Karpas-422 (cell line): ENCODE data around the gene NDUFC1. TPM values are rescaled to one million over a fixed set of nuclear protein-coding genes. Genes with fewer than 3 reads are reported as not detected.
"Not testable (repeated sequence)": the region's sequence is repeated elsewhere in the genome, so short reads cannot be mapped to it uniquely, and the experiment has no call there.

Source experiments
- DNase-seq: peaks from one replicate; pipeline ENCODE4 v3.0.0-alpha.2; 2015
- H2AFZ ChIP-seq: fragments of 200-600 bp; sonication (generic); 2 replicates; pipeline ENCODE4 v1.6.1; 2014; ENCODE audit warnings: antibody characterized with exemption, low read length, mixed read lengths
- H3K27ac ChIP-seq: fragments of 200-600 bp; sonication (generic); 2 replicates; pipeline ENCODE4 v1.5.1; 2014; ENCODE audit warnings: mild to moderate bottlenecking, low read length, moderate library complexity
- H3K27me3 ChIP-seq: fragments of 200-600 bp; sonication (generic); 2 replicates; pipeline ENCODE4 v1.6.1; 2014; ENCODE audit warnings: low read length, mixed read lengths
- H3K36me3 ChIP-seq: fragments of 200-600 bp; sonication (generic); 2 replicates; pipeline ENCODE4 v1.6.1; 2014; ENCODE audit warnings: low read length, mixed read lengths; ENCODE audit not compliant: insufficient read depth
- H3K4me1 ChIP-seq: fragments of 200-600 bp; sonication (generic); 2 replicates; pipeline ENCODE4 v1.6.1; 2014; ENCODE audit warnings: mild to moderate bottlenecking, low read length, mixed read lengths
- H3K4me2 ChIP-seq: fragments of 200-600 bp; sonication (generic); 2 replicates; pipeline ENCODE4 v1.6.1; 2014; ENCODE audit warnings: low read length, low read depth, mild to moderate bottlenecking; ENCODE audit not compliant: poor library complexity, severe bottlenecking
- H3K4me3 ChIP-seq: fragments of 200-600 bp; sonication (generic); 2 replicates; pipeline ENCODE4 v1.5.1; 2014; ENCODE audit warnings: mild to moderate bottlenecking, antibody characterized with exemption, low read length, mixed read lengths
- H3K79me2 ChIP-seq: fragments of 200-600 bp; sonication (generic); 2 replicates; pipeline ENCODE4 v1.6.1; 2014; ENCODE audit warnings: mild to moderate bottlenecking, low read length, mixed read lengths
- H3K9ac ChIP-seq: fragments of 200-600 bp; sonication (generic); 2 replicates; pipeline ENCODE4 v1.6.0; 2014; ENCODE audit warnings: low read length
- H3K9me2 ChIP-seq: fragments of 200-600 bp; sonication (generic), shearing (Covaris generic); replicated peaks from 2 replicates; pipeline ENCODE4 v1.6.0; 2014; ENCODE audit warnings: mild to moderate bottlenecking, low read length, moderate library complexity; ENCODE audit not compliant: insufficient read depth
- H3K9me3 ChIP-seq: fragments of 300-700, 200-600 bp; sonication (generic); 2 replicates; pipeline ENCODE4 v1.6.1; 2014; ENCODE audit warnings: low read length, mixed read lengths
- H4K20me1 ChIP-seq: fragments of 200-600 bp; sonication (generic); 2 replicates; pipeline ENCODE4 v1.6.1; 2014; ENCODE audit warnings: mild to moderate bottlenecking, antibody characterized with exemption, low read length, low read depth; ENCODE audit not compliant: insufficient read depth
- total RNA-seq: library from RNA; depleted of rRNA; stranded (reverse); fragments of >200 nt; shearing (Covaris generic); gene quantifications from 2 replicates; pipeline ENCODE4 v1.2.3, GENCODE V29; 2014; ENCODE audit warnings: low replicate concordance; rRNA removed

NDUFC1 gene
- 76.7 and 86.8 TPM in 2 replicates for total RNA-seq

DNA sequence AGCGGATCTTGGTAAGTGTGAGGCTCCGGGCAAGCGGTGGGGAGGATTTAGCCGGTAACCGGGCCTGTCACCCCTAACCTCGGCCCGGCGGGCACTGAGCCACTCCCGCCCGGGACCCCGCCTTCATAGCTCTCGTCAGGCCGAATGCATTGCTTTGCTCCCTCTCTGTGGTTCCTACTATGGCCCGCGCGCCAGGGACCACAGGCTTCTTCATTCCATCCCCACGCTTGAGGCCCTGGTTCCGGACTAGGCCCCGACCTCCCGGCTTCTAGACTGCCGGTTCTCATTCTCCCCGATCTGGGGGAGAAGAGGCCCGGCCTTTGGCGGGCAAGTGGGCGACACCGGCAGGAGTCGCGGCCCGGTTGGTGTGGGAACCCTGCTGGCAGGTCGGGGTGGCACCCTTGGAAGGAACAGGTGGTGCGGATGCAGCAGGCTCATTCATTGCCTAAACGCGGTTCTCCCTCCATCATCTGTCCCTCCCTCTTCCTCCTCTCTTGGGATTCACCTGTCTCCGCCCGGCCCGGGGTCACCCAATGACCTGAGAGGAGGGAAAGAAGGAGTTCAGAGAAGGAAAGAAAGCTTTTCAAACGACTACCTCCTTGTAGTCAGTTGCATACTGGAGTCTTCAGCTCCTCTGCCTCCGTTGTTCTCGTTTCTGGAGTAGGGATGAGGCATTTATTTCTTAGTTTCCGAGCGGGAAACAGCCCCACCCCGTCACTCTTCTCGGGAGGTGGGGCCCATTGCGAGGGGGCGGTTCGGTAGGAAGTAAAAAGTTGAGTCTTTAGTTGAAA, at the start of gene NDUFC1:
TSS of gene NDUFC1 (minus strand) at position 657 of the 791 bp plus-strand sequence. CDS start 6,679 bp downstream, outside the sequence.
- peaks cover 4% of the 10 kb centered on the region for H3K9me3 ChIP-seq
- peak; percentile 85 for DNase-seq
- peaks cover 33% of the 10 kb centered on the region for H3K36me3 ChIP-seq
- peak within 1 kb of the TSS; percentile 92 for H3K9ac ChIP-seq
- peak within 1 kb of the TSS; percentile 63; the same call in 1 of the 2 replicates for H2AFZ ChIP-seq
- H3K4me3 ChIP-seq: peak within 1 kb of the TSS; percentile 92
- peak within 1 kb of the TSS; percentile 80 for H3K4me2 ChIP-seq
- H3K27ac ChIP-seq: peak within 1 kb of the TSS; percentile 84
- peaks cover 72% of the 10 kb centered on the region for H3K79me2 ChIP-seq
- peaks cover 23% of the 10 kb centered on the region for H4K20me1 ChIP-seq
- H3K9me2 ChIP-seq: no peaks in the 10 kb centered on the region
- H3K27me3 ChIP-seq: no peaks in the 10 kb centered on the region
- H3K4me1 ChIP-seq: peaks cover 31% of the 10 kb centered on the region

DNA sequence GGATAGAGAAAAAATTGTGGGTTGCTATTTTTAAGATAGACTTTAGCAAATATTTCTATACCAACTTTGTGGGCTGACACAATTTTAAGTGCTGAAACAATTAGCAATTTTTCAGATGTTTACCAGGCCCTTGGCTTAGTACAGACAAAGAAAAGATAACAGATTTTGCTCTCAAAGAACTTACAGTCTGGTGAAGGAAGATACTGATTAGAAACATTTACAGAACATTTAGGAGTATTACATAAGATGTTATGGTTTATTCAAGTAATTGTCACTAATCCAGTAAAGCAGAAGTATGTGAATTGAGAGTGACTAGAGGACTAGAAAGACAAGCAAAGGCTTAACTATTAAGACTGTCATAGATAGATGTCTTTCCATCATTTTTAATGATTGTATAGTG, 35.3 kb upstream of the NDUFC1 start:
- Histone ChIP-seq H3K27ac (no peak overlapping the region), H3K79me2 (peaks cover 92% of the 10 kb centered on the region), H3K9me3 (no peaks in the 10 kb centered on the region), H2AFZ (no peak overlapping the region), H3K9me2 (no peaks in the 10 kb centered on the region), H4K20me1 (no peaks in the 10 kb centered on the region), H3K4me3 (no peak overlapping the region), H3K4me1 (peaks cover 4% of the 10 kb centered on the region; the same call in 1 of the 2 replicates), H3K9ac (no peak overlapping the region), H3K36me3 (peaks cover 35% of the 10 kb centered on the region; the same call in 1 of the 2 replicates), H3K27me3 (no peaks in the 10 kb centered on the region), H3K4me2 (no peak overlapping the region)
- DNase-seq: no peak

DNA sequence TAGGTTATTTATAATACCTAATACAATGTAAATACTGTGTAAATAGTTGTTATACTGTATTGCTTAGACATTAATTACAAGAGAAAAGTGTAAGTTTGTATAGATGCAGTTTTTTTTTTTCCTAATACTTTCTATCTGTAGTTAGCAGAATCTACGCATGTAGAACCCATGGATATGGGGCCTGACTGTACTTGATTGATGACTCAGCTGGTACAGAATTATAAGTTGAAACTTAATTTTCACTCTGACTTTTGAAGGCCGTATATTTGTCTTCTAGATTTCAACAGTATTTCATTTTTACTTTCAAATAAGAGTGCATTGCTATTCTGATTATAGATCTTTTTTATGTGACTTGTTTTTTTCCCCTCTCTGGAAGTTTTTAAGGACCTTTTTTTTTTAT, 30.8 kb upstream of the NDUFC1 start:
- peaks cover 19% of the 10 kb centered on the region for H3K4me1 ChIP-seq
- H3K4me2 ChIP-seq: no peak overlapping the region
- no peaks in the 10 kb centered on the region for H3K9me2 ChIP-seq
- DNase-seq: no peak
- H3K9me3 ChIP-seq: no peaks in the 10 kb centered on the region
- H3K79me2 ChIP-seq: peaks cover 98% of the 10 kb centered on the region
- H4K20me1 ChIP-seq: peaks cover 10% of the 10 kb centered on the region; the same call in 1 of the 2 replicates
- no peak overlapping the region for H3K9ac ChIP-seq
- no peak overlapping the region for H3K27ac ChIP-seq
- no peaks in the 10 kb centered on the region for H3K27me3 ChIP-seq
- H3K36me3 ChIP-seq: peaks cover 19% of the 10 kb centered on the region; the same call in 1 of the 2 replicates
- no peak overlapping the region for H3K4me3 ChIP-seq
- H2AFZ ChIP-seq: no peak overlapping the region

DNA sequence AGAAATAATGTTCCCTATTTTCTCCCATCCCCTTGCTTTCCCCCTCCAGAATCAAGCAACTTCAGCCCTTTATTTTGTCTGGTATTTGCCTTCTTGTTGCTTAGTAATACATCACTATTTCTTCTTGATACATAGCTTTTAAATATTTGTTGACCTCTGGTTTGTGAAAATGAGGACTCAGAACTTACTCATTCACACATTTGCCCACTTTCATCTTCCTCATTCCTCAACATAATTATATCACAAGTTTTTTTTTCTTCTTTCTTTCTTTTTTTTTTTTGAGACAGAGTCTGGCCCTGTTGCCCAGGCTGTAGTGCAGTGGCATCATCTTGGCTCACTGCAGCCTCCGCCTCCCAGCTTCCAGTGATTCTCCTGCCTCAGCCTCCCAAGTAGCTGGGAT, 28.9 kb upstream of the NDUFC1 start:
- H3K4me3 ChIP-seq: no peak overlapping the region
- H3K9ac ChIP-seq: no peak overlapping the region
- no peak overlapping the region for H2AFZ ChIP-seq
- DNase-seq: no peak
- H3K4me1 ChIP-seq: peaks cover 19% of the 10 kb centered on the region
- H3K27me3 ChIP-seq: no peaks in the 10 kb centered on the region
- no peak overlapping the region for H3K27ac ChIP-seq
- H3K9me3 ChIP-seq: no peaks in the 10 kb centered on the region
- no peak overlapping the region for H3K4me2 ChIP-seq
- H3K36me3 ChIP-seq: peaks cover 13% of the 10 kb centered on the region; the same call in 1 of the 2 replicates
- no peaks in the 10 kb centered on the region for H3K9me2 ChIP-seq
- H3K79me2 ChIP-seq: peaks cover 99% of the 10 kb centered on the region
- peaks cover 10% of the 10 kb centered on the region; the same call in 1 of the 2 replicates for H4K20me1 ChIP-seq

DNA sequence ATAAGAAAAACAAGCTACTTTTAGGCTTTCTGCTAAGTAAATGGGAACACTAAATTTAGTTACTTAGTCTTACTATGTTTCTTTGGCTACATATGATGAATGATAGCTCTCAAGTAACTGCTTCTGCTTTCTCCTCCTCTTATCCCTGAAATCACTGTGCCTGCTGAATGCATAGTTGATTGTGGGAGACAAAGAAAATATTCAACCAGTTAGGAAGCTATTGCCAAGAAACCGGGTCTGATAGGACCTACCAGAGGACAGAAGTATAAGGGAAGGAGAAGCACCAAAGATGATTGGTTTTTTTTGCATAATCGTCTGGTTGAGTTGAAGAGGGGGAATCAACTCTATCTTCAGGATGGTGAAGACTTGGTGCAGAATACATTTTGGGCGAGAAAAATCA, 28.0 kb upstream of the NDUFC1 start:
- peaks cover 19% of the 10 kb centered on the region for H3K4me1 ChIP-seq
- H3K9me3 ChIP-seq: no peaks in the 10 kb centered on the region
- H3K9me2 ChIP-seq: no peaks in the 10 kb centered on the region
- H3K79me2 ChIP-seq: peaks cover 100% of the 10 kb centered on the region
- peak overlapping the region; percentile 11 for H3K4me2 ChIP-seq
- H3K9ac ChIP-seq: no peak overlapping the region
- peaks cover 18% of the 10 kb centered on the region; the same call in 1 of the 2 replicates for H3K36me3 ChIP-seq
- DNase-seq: no peak
- no peak overlapping the region for H3K4me3 ChIP-seq
- H2AFZ ChIP-seq: no peak overlapping the region
- peaks cover 10% of the 10 kb centered on the region; the same call in 1 of the 2 replicates for H4K20me1 ChIP-seq
- peak overlapping the region; percentile 32 for H3K27ac ChIP-seq
- H3K27me3 ChIP-seq: no peaks in the 10 kb centered on the region

DNA sequence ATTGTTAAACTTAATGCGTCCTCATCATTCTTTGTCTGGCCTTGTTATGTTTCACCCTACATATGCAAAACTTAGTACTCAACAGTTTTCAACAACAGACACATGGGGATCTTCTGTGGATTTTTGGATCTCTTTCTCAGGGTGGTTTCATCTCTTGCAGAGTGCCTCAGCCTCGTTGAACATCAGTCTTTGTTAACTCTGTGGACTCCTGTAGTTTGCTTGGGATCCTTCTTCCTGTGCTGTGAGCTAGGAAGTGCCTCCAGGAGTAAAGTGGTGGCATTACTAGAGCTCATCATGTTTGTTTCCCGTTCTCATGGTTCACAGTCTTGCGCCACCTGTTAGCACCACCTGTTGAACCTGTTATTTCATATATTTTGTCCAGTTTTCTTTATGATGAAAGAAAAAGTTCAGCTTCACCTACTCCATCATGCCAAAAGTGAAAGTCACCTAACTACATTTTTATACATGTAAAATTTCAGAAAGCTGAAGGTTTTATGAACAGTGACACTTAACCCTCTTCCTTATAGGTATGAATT, 27.5 kb upstream of the NDUFC1 start:
- H3K9me2 ChIP-seq: no peaks in the 10 kb centered on the region
- peaks cover 19% of the 10 kb centered on the region for H3K4me1 ChIP-seq
- no peaks in the 10 kb centered on the region for H3K9me3 ChIP-seq
- H3K36me3 ChIP-seq: peaks cover 19% of the 10 kb centered on the region; the same call in 1 of the 2 replicates
- no peak overlapping the region for H3K4me3 ChIP-seq
- DNase-seq: no peak
- peak overlapping the region; percentile 32 for H3K27ac ChIP-seq
- peaks cover 13% of the 10 kb centered on the region; the same call in 1 of the 2 replicates for H4K20me1 ChIP-seq
- H3K9ac ChIP-seq: no peak overlapping the region
- H3K4me2 ChIP-seq: peak overlapping the region; percentile 11
- peaks cover 100% of the 10 kb centered on the region for H3K79me2 ChIP-seq
- H2AFZ ChIP-seq: no peak overlapping the region
- no peaks in the 10 kb centered on the region for H3K27me3 ChIP-seq

DNA sequence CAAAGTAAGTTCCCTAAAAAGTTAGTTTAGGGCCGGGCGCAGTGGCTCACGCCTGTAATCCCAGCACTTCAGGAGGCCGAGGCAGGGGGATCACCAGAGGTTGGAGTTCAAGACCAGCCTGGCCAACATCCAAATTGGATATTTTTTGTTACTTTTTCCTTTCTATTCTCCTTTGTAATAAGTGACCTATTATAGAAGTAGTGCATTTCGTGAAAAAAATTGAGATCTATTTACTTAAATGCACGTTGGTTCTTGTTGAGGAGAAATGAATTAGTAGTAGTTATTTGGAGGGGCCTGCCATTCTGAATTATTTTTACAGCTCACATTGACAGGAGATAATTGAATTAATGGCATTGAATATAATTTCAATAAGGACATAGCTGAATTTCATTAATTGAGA, 22.3 kb upstream of the NDUFC1 start:
- Histone ChIP-seq H3K27ac (no peak overlapping the region), H4K20me1 (peaks cover 11% of the 10 kb centered on the region; the same call in 1 of the 2 replicates), H3K9ac (no peak overlapping the region), H3K27me3 (no peaks in the 10 kb centered on the region), H3K4me3 (no peak overlapping the region), H3K4me2 (no peak overlapping the region), H3K9me2 (no peaks in the 10 kb centered on the region), H3K4me1 (peaks cover 7% of the 10 kb centered on the region), H3K79me2 (peaks cover 100% of the 10 kb centered on the region), H3K9me3 (no peaks in the 10 kb centered on the region), H2AFZ (no peak overlapping the region), H3K36me3 (peaks cover 13% of the 10 kb centered on the region; the same call in 1 of the 2 replicates)
- DNase-seq: no peak

DNA sequence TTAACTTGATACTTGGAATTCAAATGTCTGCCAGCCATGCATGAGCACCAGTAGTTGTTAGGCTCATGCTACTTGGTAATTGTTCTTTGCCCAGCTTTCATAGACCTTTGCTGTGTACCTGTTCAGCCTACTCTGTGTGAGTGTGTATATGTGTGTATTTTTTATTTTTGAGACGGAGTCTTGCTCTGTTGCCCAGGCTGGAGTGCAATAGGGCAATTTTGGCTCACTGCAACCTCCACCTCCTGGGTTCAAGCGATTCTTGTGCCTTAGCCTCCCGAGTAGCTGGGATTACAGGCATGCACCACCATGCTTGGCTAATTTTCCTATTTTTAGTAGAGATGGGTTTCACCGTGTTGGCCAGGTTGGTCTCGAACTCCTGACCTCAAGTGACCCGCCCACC, 20.3 kb upstream of the NDUFC1 start:
- H3K27me3 ChIP-seq, H3K9ac ChIP-seq, H3K4me3 ChIP-seq, H2AFZ ChIP-seq, H3K4me2 ChIP-seq, DNase-seq, H3K9me3 ChIP-seq, H3K4me1 ChIP-seq, H3K27ac ChIP-seq, H3K9me2 ChIP-seq: not testable (repeated sequence)
- H3K36me3 ChIP-seq: peaks cover 13% of the 10 kb centered on the region; the same call in 1 of the 2 replicates
- peaks cover 13% of the 10 kb centered on the region; the same call in 1 of the 2 replicates for H4K20me1 ChIP-seq
- peaks cover 100% of the 10 kb centered on the region for H3K79me2 ChIP-seq
